Thyroid gland (tissue), 4 donors: ENCODE measurements around the gene LRRC7. TPM values are rescaled to one million over a fixed set of nuclear protein-coding genes. Genes with fewer than 3 reads are reported as not detected.

ENCODE experiments used
- DNase-seq, 2 donors: peaks; one replicate each; pipeline ENCODE4 v3.0.0-alpha.2; 2019
- H3K27ac ChIP-seq, 3 donors: fragments of 200-600 bp; sonication (generic); 1 replicate in 2 of 3; 2 replicates in 1 of 3; pipeline ENCODE4 v1.5.1; 2016 to 2019; ENCODE audit warnings: mild to moderate bottlenecking in 1 of 3, moderate library complexity in 1 of 3
- H3K27me3 ChIP-seq: fragments of 200-600 bp; sonication (generic); one replicate; pipeline ENCODE4 v1.5.1; 2019
- H3K36me3 ChIP-seq, 2 donors: fragments of 200-600 bp; sonication (generic); one replicate each; pipeline ENCODE4 v1.5.1; 2016 to 2019
- H3K4me1 ChIP-seq, 2 donors: fragments of 200-600 bp; sonication (generic); one replicate each; pipeline ENCODE4 v1.5.1; 2017 to 2019
- H3K4me3 ChIP-seq, 3 donors: fragments of 200-600 bp; sonication (generic); replicated peaks in 1 of 3; 1 replicate in 2 of 3; 2 replicates in 1 of 3; pipeline ENCODE4 v1.5.1; 2016; ENCODE audit warnings: mild to moderate bottlenecking in 1 of 3
- H3K9me3 ChIP-seq: fragments of 200-600 bp; sonication (generic); one replicate; pipeline ENCODE4 v1.5.1; 2017
- CTCF ChIP-seq, 6 experiments: fragments of 200-600 bp in 3 of 6; fragments of 450-650 bp in 3 of 6; sonication (generic) in 3 of 6; IDR thresholded peaks; one replicate each; pipeline ENCODE4 v1.5.1; 2016 to 2019; ENCODE audit warnings: antibody characterized with exemption in 6 of 6, mild to moderate bottlenecking in 2 of 6, inconsistent platforms in 1 of 6, moderate library complexity in 1 of 6
- POLR2A ChIP-seq, 2 donors: fragments of 450-650 bp; IDR thresholded peaks; one replicate each; pipeline ENCODE4 v1.6.1; 2017; ENCODE audit warnings: antibody characterized with exemption in 2 of 2, mild to moderate bottlenecking in 2 of 2, moderate library complexity in 1 of 2
- WGBS, 2 donors: methylation state at CpG; one replicate each; pipeline ENCODE4 v1.1.5; 2017; 5-methylcytosine and 5-hydroxymethylcytosine counted together
- intact Hi-C: fragments of 100-400 bp; cut with DNase I; formaldehyde crosslinking; loops from one replicate; pipeline ENCODE4 v1.15.1; 2023
- total RNA-seq, 4 donors: library from RNA; depleted of rRNA; stranded (reverse); fragments of >200 nt; gene quantifications; one replicate each; pipeline ENCODE4 v1.2.3, GENCODE V29; 2016

The LRRC7 gene
- total RNA-seq, 4 donors from 2014 or later = 7.9 to 31.7 (median 18.7) TPM

- no peaks in the 10 kb centered on the region for H3K4me1 ChIP-seq
- no peaks in the 10 kb centered on the region for H3K27me3 ChIP-seq
- TF ChIP-seq POLR2A (IDR thresholded peaks at IDR 0.05) = no peak
- DNase-seq = no peak
- no peaks in the 10 kb centered on the region for H3K36me3 ChIP-seq
- H3K4me3 ChIP-seq = no peak overlapping the region
- no peaks in the 10 kb centered on the region for H3K9me3 ChIP-seq
- intact Hi-C loops = no loop called here
- H3K27ac ChIP-seq = no peak overlapping the region
- 67 to 68% methylated on average over 2 of the region's 2 CpGs for WGBS, 2 donors
Measured at GRCh38 chr1:69585666-69586065, 17.9 kb downstream of the LRRC7 start.

DNA sequence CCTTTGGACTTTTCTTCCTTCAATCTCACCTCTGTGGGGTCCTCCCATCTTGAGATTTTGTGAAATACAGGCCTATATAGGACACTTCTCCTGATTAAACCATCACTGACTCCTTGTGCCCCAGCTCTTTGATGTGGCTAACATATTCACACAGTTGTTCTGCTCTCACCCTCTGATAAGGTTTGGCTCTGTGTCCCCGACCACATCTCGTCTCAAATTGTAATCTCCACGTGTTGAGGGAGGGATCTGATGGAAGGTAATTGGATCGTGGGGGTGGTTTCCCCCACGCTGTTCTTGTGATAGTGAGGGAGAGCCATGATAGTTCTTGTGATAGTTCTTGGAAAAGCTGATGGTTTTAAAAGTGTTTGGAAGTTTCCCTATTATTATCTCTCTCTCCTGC lies 19.7 kb downstream of the LRRC7 start:
- no peak for TF ChIP-seq POLR2A (IDR thresholded peaks at IDR 0.05)
- TF ChIP-seq CTCF (IDR thresholded peaks at IDR 0.05) = no peak
- no peak for DNase-seq
- Histone ChIP-seq H3K36me3 (no peaks in the 10 kb centered on the region), H3K27ac (no peak overlapping the region), H3K4me1 (no peaks in the 10 kb centered on the region), H3K27me3 (no peaks in the 10 kb centered on the region), H3K4me3 (no peak overlapping the region), H3K9me3 (no peaks in the 10 kb centered on the region)
- WGBS, 2 donors = 78 to 79% methylated on average over 5 of the region's 5 CpGs
- intact Hi-C loops = no loop called here

- DNase-seq = no peak
- no peak overlapping the region for H3K27ac ChIP-seq
- no peak for TF ChIP-seq POLR2A (IDR thresholded peaks at IDR 0.05)
- no peak for TF ChIP-seq CTCF (IDR thresholded peaks at IDR 0.05)
- no peaks in the 10 kb centered on the region for H3K4me1 ChIP-seq
- intact Hi-C loops = no loop called here
- no peak overlapping the region for H3K4me3 ChIP-seq
- no peaks in the 10 kb centered on the region for H3K9me3 ChIP-seq
- H3K27me3 ChIP-seq = no peaks in the 10 kb centered on the region
- 90 to 95% methylated on average over 1 of the region's 1 CpG for WGBS, 2 donors
- H3K36me3 ChIP-seq = no peaks in the 10 kb centered on the region
Measured at GRCh38 chr1:69589799-69590198, 22.1 kb downstream of the LRRC7 start.

DNA sequence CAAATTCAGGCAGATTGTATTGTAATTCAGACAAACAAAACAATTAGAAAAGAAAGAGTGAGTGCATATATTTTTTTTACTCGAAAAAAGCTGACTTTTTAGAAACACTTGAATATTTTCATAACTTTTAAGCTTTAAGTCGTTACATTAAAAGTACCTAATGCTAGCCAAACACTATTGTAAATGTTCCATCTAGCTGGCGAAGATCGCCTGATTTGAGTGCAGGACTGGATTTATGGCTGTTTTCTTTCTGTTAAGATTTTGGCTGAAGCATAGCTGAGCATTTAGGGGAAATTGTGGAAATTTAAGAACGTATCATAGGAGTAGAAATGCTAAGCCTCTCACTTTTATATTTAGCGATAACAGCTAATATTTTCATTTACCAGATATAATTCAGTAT lies 24.6 kb downstream of the LRRC7 start:
- 77 to 87% methylated on average over 6 of the region's 6 CpGs for WGBS, 2 donors
- Histone ChIP-seq H3K9me3 (no peaks in the 10 kb centered on the region), H3K4me1 (no peaks in the 10 kb centered on the region), H3K27me3 (no peaks in the 10 kb centered on the region), H3K4me3 (no peak overlapping the region), H3K27ac (no peak overlapping the region), H3K36me3 (no peaks in the 10 kb centered on the region)
- intact Hi-C loops = no loop called here
- DNase-seq = no peak
- no peak for TF ChIP-seq POLR2A (IDR thresholded peaks at IDR 0.05)
- TF ChIP-seq CTCF (IDR thresholded peaks at IDR 0.05) = no peak

DNA sequence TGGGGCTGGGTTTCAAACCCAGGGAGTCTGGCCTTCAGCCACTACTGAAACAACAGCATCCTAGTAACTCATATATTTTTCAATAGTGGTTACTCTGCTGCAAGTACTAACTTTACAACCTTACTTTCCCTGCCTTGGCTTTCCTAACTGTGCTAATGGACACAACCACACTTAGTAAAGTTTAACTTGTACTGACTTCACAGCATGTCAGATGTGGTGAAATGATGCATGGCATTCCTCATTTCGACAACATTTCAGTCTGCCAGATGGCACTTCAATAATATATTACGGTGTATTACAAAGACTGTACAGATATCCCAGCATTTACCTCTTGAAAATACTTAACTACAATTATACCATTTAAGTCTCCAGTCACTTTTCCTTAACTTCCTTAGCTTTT lies 27.8 kb downstream of the LRRC7 start:
- H3K27me3 ChIP-seq = no peaks in the 10 kb centered on the region
- 71 to 72% methylated on average over 2 of the region's 2 CpGs for WGBS, 2 donors
- no peak overlapping the region for H3K27ac ChIP-seq
- H3K4me1 ChIP-seq = no peaks in the 10 kb centered on the region
- no peaks in the 10 kb centered on the region for H3K36me3 ChIP-seq
- no peaks in the 10 kb centered on the region for H3K9me3 ChIP-seq
- no peak overlapping the region for H3K4me3 ChIP-seq
- no peak for DNase-seq
- TF ChIP-seq POLR2A (IDR thresholded peaks at IDR 0.05) (no peak), CTCF (IDR thresholded peaks at IDR 0.05) (no peak)
- intact Hi-C loops = no loop called here

GRCh38 chr1:69611316-69611715 lies 43.6 kb downstream of the LRRC7 start:
- intact Hi-C loops = no loop called here

More at GRCh38 chr1:69611316-69611715, 43.6 kb downstream of the LRRC7 start:
- 71 to 78% methylated on average over 3 of the region's 3 CpGs for WGBS, 2 donors
- H3K4me3 ChIP-seq = no peak overlapping the region
- no peaks in the 10 kb centered on the region for H3K9me3 ChIP-seq
- TF ChIP-seq POLR2A (IDR thresholded peaks at IDR 0.05) (no peak), CTCF (IDR thresholded peaks at IDR 0.05) (no peak)
- no peaks in the 10 kb centered on the region for H3K27me3 ChIP-seq
- no peaks in the 10 kb centered on the region for H3K4me1 ChIP-seq
- no peak for DNase-seq
- H3K36me3 ChIP-seq = no peaks in the 10 kb centered on the region
- no peak overlapping the region for H3K27ac ChIP-seq
